SH-SY5Y (cell line): ENCODE results near the gene KLK4.

Source experiments
- GATA2 ChIP-seq: IDR thresholded peaks from 2 replicates; pipeline ENCODE4 v1.6.1; 2011; ENCODE audit warnings: mild to moderate bottlenecking, low read depth, low read length
- GATA3 ChIP-seq: IDR thresholded peaks from 2 replicates; pipeline ENCODE4 v1.6.1; 2011; ENCODE audit warnings: low read depth, mild to moderate bottlenecking, low read length, moderate library complexity

GRCh38 chr19:50916069-50916468 lies 4.9 kb upstream of the KLK4 start:
- TF ChIP-seq GATA2 (no peak), GATA3 (no peak)
